GM18907 (cell line): Measurements from ENCODE around the gene CHST8.
"Not testable (repeated sequence)": the region's sequence is repeated elsewhere in the genome, so short reads cannot be mapped to it uniquely, and the experiment has no call there.

Experiments used
- ATAC-seq: cut with Tn5 transposase; IDR thresholded peaks from one replicate; pipeline ENCODE4 v1.9.1; 2021; ENCODE audit warnings: mild to moderate bottlenecking, moderate library complexity; ENCODE audit not compliant: unreplicated experiment

The CHST8 gene

DNA sequence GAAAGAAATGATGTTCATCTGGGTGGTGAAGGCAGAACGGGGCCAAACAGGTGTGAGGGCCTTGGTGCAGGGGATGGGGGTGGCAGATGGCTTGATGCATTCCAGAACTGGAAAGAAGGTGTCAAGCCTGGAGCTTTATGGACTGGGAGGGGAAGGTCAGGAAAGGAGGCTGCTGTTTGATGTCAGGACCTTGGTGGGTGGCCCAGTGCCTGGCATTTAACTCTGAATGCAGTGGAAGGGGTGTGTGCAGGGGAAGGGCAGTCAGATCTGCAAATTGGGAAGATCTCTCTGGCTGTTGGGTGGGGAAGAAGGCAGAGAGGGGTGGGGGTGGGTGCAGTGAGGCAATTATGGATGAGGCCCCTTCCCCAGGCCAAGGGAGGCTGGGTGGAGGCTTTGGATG, 186.6 kb downstream of the CHST8 start:
- no peak for ATAC-seq

DNA sequence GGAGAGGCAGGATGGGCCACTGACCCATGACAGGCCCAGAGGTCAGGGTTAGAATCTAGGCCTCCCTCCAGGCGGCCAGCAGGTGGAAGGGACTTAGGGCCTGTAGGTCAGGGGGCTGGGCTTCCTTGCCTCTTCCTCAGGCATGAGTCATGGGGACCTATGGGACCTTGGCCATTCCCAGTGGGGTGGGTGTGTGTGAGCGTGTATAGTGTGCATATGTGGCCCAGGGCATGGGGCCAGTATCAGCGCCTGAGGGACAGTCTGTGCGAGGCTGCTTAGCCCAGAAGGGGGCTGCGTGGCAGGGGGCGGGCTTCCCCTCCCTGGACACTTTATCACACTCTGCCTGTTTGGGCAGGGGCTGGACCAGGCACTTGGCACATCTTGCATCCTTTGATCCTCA, 188.2 kb downstream of the CHST8 start:
- ATAC-seq: no peak

DNA sequence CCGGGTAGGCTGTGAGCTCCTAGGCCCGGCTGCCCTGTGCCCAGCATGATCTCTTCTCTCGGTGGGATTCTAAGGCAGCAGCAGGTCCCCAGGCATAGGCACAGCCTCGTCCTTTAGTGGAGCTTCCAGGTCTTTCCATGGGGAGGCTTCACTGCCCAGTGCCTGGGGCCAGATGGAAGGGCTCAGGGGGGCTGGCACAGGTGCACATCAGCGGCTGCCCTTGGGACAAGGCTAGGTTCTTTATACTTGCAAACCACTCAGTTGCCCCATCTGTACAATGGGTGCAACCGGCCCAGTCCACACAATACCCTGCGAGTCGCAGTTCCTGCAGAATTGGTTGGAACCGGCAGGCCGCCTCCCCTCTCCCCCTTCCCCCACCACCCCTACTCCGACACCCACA, 189.1 kb downstream of the CHST8 start:
- ATAC-seq: no peak

DNA sequence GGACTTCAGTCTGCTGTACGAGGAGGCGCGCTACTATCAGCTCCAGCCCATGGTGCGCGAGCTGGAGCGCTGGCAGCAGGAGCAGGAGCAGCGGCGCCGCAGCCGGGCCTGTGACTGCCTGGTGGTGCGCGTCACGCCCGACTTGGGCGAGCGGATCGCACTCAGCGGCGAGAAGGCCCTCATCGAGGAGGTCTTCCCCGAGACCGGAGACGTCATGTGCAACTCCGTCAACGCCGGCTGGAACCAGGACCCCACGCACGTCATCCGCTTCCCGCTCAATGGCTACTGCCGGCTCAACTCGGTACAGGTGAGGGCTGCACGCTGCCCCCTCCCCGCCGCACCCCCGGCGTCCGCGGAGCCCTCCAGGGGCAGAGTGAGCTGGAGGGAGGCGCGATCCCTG, 189.5 kb downstream of the CHST8 start:
- ATAC-seq: no peak

DNA sequence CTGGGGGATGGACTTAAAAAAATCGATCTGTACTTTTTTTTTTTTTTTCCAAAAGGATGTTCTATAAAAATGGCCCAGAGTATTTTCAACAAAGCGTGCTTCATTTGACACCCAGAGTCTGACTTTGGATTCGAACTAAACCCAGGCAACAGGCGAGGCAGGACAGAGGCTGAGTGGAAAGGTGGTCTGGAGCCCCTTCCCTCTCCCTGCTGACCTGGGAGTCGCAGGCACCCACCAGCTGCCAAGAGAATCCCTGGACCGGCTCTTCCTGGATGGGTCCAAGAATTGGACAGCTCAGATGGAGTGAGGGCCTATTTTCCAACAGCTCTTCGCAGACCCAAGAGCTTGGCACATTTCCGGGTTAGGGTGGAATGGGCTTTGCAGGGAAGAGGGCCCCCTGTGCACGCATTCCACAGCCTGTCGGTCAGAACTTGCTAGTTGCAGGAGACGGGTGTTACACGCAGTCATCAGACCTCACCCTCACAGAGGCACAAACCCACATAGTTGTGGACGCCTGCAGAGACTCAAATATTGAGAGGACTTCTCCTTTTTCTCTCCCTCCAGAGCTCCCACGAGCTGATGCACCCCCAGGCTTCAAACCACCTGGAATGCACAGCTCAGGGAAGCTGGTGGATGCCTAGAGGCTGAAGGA, 190.1 kb downstream of the CHST8 start:
- ATAC-seq: no peak

DNA sequence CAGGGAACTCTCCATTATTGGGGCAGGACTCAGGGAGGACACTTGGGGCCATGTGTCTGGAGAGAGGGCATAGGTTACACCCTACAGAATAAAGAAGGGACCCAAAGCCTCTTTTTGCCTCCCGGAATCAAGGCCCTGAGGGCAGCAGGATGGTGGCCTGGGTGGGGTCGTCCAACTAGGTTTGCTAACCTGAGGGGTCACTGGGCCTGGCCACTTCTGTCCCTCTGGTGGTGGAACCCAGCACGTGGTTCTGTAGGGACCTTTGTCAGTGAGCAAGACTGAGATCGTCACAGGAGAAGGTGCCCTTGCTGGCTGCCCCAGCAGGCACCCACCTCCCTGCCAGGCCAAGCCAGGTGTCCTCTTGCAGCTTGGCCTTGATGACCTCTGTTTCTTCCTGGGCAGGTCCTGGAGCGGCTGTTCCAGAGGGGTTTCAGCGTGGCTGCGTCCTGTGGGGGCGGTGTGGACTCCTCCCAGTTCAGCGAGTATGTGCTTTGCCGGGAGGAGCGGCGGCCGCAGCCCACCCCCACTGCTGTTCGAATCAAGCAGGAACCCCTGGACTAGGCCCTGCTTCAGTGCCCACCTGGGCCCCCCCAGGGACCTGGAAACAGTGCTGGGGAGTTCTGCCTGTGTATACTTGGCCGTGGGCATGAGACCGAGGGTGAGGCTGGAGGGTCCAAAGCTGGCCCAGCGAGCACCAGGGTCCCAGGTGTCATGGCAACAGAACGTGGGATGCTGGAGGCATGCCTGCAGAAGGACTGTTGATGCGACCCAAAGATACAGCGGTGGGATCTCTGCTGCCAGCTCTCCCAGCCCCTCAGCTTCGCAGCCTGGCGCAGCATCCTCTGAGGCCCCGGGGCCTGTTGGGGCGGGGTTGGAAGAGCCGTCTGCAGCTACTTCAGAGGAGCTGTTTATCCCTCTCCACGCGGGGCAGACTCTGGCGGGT, 190.9 kb downstream of the CHST8 start:
- no peak for ATAC-seq

DNA sequence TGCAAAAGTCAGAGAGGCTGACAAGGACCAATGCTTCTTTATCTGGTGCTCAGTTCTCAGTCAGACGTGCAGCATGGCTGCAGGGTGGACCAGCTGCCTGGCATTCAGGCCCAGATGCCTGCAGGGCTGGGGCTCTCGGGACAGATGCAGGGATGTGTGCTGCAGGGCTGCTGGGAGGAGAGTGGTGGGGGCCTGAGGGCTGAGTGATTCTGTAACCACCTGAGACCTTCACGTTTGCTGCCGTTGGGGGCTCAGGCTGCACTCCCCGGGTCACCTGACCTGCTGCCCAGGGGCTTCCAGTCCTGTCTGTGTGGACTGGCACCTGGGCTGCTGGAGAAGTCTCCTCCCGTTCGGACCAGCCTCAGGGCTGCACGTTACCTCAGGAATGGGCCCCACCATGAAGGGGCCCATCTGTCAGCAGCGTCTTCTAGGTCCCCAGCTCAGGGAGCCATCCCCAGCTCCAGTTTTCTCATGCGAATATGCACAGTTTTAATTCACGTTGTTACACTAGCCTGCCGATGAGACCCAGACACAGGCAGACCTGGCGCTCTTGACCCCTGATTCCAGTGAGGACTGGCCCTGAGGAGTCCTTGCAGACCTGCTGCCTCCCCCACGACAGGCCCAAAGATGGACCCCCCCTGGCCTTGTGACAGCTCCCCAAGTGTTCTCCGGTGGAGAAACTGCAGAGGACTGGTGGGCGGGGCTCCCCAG, 191.8 kb downstream of the CHST8 start:
- ATAC-seq: no peak

DNA sequence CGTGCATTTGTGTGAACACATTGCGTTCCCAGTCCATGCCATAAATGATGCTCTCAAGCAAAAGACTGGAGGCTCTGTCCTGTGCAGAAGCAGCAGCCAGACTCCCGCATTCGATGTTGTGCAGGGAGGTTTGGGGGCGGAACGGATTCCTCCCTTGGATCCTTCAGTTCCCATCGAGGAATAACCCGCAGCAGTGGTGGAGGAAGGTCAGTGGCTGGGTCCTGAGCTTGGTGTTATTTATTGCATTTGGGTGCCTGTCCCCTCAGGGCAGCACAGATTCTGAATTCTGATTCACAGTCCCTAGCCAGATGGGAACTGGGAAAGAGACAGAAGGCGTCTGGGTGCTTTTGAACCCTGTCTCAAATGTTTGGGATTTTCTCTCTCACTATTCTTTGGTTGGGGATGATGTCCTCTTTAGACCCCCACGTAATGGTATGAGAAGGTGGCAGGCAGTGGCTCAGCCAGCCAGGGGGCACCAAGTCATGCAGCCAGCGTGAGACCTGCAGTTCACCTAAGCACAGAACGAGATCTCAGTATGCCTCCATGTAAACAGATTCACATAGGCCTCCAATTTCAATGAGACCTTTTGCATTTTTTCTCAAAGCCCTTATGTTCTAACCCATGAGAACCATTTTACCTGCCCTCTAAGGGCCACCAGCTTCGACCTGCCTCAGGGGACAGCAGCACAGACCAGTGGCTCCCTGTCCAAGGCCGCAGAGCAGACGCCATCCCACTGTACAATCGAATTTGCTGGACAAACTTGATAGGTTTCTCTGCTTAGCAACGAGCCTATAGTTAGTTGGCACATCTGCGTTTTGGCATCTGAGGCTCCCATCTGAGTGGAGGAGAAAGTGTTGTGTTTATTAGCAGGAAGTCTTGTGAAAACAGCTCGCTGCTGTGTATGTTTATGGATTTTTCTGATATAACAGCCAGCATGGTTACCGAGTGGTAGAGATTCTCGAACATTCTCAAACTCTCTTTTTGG, 192.7 kb downstream of the CHST8 start:
- ATAC-seq: no peak

DNA sequence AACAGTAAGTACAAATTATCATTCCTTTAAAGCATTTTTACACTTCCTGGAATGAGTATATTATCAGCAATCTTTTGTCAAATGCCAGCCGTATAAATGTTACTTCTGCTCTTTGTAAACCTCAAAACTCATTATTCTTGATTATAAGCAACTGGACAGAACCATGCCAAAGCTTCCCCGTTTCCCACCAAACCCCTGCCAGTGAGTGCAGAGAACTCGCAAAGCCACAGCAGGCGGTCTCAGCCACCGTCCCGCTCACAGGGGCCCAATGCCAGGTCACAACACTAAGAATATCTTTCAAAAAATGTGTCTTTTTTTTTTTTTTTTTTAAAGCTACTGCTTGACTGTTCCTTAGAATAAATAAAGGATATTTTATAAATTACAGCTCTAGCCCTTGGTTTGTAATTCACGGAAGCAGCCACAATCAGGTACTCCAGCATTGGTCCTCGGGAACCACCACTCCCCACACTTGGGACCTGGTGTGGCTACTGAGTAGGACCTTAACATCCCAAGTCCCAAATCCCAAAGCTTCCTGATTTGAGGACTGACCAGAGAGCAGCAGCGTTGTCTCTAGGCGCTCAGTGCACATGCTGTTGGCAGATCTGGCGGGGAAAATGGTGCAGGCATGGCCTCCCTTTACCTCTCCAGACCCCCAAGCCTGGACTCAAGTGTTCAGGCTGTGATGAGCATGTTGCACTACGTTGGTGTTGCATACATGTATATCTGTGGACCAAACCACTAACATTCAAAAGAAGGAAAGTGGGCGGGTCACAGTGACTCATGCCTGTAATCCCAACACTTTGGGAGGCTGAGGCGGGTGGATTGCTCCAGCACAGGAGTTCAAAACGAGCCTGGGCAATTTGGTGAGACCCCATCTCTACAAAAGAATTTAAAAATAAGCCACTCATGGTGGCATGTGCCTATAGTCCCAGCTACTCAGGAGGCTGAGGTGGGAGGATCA, 193.9 kb downstream of the CHST8 start:
- no peak for ATAC-seq

DNA sequence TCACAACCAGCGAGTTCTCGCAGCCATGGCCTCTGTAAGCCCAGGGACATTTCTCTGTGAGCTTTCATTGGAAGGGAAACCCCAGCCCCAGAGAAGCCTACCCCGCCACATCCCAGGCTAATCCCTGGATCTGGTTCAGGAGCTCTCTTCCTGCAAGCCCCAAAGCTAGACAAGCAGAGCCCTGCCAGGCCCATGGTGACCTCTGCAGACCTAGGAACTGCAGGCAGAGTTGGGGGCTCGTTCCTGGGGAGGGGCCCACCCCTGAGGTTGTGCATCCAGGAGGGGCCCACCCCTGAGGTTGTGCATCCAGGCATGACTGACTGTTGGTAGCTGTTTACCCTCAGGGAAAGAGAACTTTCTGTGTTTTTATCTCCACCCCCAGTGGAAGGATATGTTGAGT, 196.7 kb downstream of the CHST8 start:
- ATAC-seq: no peak

DNA sequence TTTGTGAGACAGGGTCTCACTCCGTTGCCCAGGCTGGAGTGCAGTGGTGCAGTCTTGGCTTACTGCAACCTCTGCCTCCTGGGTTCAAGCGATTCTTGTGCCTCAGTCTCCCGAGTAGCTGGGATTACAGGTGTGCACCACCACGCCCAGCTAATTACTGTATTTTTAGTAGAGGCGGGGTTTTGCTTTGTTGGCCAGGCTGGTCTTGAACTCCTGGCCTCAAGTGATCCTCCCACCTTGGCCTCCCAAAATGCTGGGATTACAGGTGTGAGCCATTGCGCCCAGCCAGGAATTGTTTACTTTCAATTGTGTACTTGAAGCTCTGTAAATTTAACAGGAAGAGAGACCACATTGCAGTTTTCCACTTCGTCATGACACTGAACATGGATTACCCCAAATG, 197.3 kb downstream of the CHST8 start:
- not testable (repeated sequence) for ATAC-seq

DNA sequence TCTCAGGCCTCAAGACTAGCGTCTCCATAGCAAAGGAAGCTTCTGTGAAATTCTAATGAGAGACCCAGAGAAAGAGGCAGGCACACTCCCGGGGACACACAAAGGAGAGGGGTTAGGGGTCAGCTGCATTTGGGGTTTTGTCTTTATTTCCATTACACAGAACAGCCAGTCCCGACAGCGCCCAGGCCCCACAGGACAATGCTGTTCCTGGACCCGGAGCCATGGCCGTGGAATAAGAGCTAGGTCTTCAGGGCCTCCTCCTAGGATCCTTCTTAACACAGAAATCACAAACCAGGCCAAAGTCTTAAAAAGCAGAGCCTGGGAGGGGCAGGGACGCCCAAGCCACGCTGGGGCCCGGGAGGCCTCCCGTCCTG, 197.7 kb downstream of the CHST8 start:
- ATAC-seq: no peak

DNA sequence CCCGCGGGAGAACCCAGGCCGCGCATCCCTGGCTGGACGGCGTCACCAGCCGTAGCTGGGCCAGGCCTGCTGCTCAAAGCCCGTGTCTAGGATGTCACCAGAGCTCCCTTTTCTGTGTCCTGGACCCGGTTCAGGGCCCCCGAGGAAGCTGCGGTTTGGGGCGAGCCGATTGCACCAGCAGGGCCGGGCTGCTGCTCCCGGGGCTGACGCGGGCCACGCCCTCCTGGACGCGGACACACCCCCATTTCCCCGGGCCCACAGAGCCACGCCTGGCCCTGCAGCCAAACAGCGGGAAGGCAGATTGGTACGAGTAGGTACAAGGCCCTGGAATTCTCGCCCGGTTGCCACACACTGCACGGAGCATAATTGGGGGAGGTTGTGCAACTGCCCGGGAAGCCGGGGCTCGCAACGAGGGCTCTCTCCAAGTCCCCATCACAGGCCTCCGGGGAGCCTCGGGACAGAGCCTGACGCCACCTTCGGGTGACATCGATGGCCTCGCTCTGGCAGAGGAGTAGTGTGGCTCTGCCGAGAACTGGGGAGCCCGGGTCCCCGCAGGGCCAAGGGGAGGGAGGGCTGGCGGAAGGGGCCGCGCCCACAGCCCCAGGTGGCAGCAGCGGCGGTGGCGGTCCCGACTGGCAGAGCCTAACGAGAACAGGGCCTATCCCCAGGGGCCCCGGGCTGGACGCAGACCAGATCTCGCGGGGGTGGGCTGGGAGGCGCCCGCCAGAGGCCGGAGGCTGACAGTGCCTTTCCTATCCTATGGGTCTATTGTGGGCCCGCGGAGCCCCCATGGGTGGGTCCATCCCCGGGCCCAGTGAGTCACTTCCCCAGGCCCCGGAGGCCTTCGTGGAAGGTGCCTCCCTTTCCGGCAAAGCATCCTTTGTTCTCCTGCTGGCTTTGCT, 198.4 kb downstream of the CHST8 start:
- peak; percentile 78 for ATAC-seq

DNA sequence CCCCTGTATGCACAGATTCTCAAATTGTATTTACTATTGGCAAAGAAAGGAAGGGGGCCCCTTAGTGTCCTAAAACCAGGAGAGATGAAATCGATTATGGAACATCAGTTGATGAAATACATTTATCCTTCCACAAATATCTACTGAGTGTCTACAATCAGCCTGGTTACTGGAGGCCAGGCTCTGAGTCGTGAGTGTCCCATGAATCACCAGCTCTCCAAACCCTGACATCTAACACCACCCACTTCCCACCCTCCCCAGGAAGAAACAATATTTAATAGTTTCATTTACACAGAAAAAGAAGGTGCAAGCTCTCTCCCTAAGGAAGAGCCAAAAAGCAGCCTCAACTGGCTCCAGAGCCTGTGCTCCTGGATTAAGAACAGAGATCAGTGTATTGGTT, 200.1 kb downstream of the CHST8 start:
- no peak for ATAC-seq
